CD4-positive, alpha-beta T cell treated with Interleukin-6 for 4 hours (primary cell): ENCODE data around the gene CPD.
"Not testable (repeated sequence)": the region's sequence is repeated elsewhere in the genome, so short reads cannot be mapped to it uniquely, and the experiment has no call there.

ENCODE experiments used
- DNase-seq: peaks from one replicate; pipeline ENCODE4 v3.0.0-alpha.2; 2020; ENCODE audit warnings: mixed read lengths

Gene CPD

GRCh38 chr17:30389756-30390300 lies 11.1 kb downstream of the CPD start:
- no peak for DNase-seq

GRCh38 chr17:30391534-30391933 lies 12.8 kb downstream of the CPD start:
- no peak for DNase-seq

GRCh38 chr17:30393491-30393890 lies 14.8 kb downstream of the CPD start:
- no peak for DNase-seq

GRCh38 chr17:30393911-30394867 lies 15.5 kb downstream of the CPD start:
- no peak for DNase-seq

GRCh38 chr17:30395398-30396022 lies 16.8 kb downstream of the CPD start:
- no peak for DNase-seq

- no peak for DNase-seq
Measured at GRCh38 chr17:30396129-30396528, 17.4 kb downstream of the CPD start.

GRCh38 chr17:30396612-30397011 lies 17.9 kb downstream of the CPD start:
- no peak for DNase-seq

GRCh38 chr17:30398328-30399041 lies 19.8 kb downstream of the CPD start:
- DNase-seq: no peak

- no peak for DNase-seq
Measured at GRCh38 chr17:30401097-30401496, 22.4 kb downstream of the CPD start.

GRCh38 chr17:30405161-30405560 lies 26.4 kb downstream of the CPD start:
- DNase-seq: no peak

- DNase-seq: not testable (repeated sequence)
Measured at GRCh38 chr17:30410627-30411026, 31.9 kb downstream of the CPD start.

GRCh38 chr17:30412008-30412496 lies 33.3 kb downstream of the CPD start:
- not testable (repeated sequence) for DNase-seq

GRCh38 chr17:30413109-30413508 lies 34.4 kb downstream of the CPD start:
- DNase-seq: no peak

GRCh38 chr17:30414486-30414885 lies 35.8 kb downstream of the CPD start:
- no peak for DNase-seq

GRCh38 chr17:30415491-30415890 lies 36.8 kb downstream of the CPD start:
- no peak for DNase-seq

GRCh38 chr17:30418070-30418469 lies 39.3 kb downstream of the CPD start:
- not testable (repeated sequence) for DNase-seq

GRCh38 chr17:30421592-30421991 lies 42.9 kb downstream of the CPD start:
- DNase-seq: no peak

GRCh38 chr17:30422171-30422570 lies 43.4 kb downstream of the CPD start:
- no peak for DNase-seq

- DNase-seq: no peak
Measured at GRCh38 chr17:30424471-30424870, 45.7 kb downstream of the CPD start.

- no peak for DNase-seq
Measured at GRCh38 chr17:30426292-30426691, 47.6 kb downstream of the CPD start.

GRCh38 chr17:30427611-30428010 lies 48.9 kb downstream of the CPD start:
- DNase-seq: no peak

GRCh38 chr17:30429155-30429554 lies 50.4 kb downstream of the CPD start:
- DNase-seq: no peak

- DNase-seq: no peak
Measured at GRCh38 chr17:30433514-30433913, 54.8 kb downstream of the CPD start.
